ENCODE results near the gene IL23R.

DNA sequence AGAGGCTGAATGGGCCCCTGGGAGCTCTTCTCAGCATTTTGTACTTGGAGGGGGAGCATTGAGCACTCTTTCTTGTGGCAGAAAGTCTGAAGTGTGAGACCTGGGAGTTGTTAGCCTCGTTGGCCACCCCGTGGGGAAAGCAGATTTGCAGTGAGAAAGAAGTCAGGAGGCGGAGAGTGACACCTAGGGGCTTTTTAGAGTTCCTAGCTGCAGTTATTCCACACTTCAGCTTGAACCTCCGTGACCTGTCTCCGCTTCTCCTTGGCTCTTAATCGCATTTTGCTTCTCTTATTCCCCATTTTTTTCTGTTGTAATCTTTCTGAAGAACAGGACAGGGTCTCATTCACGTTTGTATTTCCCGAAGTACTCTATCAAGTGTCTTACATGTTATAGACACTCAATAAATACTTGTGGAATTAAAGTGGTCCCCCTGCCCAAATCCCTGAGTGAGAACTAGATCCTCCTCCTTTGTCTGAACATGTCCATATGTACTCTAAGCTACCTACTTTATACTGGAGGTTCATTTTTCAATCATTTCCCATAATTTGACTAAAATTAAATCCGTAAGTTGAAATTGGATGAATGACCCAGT lies 17.0 kb upstream of the IL23R start:
- TF ChIP-seq, protein P1, sequence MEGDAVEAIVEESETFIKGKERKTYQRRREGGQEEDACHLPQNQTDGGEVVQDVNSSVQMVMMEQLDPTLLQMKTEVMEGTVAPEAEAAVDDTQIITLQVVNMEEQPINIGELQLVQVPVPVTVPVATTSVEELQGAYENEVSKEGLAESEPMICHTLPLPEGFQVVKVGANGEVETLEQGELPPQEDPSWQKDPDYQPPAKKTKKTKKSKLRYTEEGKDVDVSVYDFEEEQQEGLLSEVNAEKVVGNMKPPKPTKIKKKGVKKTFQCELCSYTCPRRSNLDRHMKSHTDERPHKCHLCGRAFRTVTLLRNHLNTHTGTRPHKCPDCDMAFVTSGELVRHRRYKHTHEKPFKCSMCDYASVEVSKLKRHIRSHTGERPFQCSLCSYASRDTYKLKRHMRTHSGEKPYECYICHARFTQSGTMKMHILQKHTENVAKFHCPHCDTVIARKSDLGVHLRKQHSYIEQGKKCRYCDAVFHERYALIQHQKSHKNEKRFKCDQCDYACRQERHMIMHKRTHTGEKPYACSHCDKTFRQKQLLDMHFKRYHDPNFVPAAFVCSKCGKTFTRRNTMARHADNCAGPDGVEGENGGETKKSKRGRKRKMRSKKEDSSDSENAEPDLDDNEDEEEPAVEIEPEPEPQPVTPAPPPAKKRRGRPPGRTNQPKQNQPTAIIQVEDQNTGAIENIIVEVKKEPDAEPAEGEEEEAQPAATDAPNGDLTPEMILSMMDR (IDR thresholded peaks at IDR 0.05) = peak; percentile 85
- TF ChIP-seq TCF7L2 (IDR thresholded peaks at IDR 0.05; ENCODE audit: low read depth, low read length) = no peak
- no peak for TF ChIP-seq SIN3A (IDR thresholded peaks at IDR 0.05; ENCODE audit: borderline replicate concordance, insufficient read depth, low read depth, low read length)
- TF ChIP-seq, protein P2, sequence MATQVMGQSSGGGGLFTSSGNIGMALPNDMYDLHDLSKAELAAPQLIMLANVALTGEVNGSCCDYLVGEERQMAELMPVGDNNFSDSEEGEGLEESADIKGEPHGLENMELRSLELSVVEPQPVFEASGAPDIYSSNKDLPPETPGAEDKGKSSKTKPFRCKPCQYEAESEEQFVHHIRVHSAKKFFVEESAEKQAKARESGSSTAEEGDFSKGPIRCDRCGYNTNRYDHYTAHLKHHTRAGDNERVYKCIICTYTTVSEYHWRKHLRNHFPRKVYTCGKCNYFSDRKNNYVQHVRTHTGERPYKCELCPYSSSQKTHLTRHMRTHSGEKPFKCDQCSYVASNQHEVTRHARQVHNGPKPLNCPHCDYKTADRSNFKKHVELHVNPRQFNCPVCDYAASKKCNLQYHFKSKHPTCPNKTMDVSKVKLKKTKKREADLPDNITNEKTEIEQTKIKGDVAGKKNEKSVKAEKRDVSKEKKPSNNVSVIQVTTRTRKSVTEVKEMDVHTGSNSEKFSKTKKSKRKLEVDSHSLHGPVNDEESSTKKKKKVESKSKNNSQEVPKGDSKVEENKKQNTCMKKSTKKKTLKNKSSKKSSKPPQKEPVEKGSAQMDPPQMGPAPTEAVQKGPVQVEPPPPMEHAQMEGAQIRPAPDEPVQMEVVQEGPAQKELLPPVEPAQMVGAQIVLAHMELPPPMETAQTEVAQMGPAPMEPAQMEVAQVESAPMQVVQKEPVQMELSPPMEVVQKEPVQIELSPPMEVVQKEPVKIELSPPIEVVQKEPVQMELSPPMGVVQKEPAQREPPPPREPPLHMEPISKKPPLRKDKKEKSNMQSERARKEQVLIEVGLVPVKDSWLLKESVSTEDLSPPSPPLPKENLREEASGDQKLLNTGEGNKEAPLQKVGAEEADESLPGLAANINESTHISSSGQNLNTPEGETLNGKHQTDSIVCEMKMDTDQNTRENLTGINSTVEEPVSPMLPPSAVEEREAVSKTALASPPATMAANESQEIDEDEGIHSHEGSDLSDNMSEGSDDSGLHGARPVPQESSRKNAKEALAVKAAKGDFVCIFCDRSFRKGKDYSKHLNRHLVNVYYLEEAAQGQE (IDR thresholded peaks at IDR 0.05; ENCODE audit: insufficient read depth in 1 of 2, low read depth in 2 of 2, low read length in 1 of 2) = no peak
